Astrocyte (in vitro differentiated cells and primary cell): Measurements from ENCODE around the gene LRMDA. TPM values are rescaled to one million over a fixed set of nuclear protein-coding genes. Genes with fewer than 3 reads are reported as not detected.

Source experiments
- DNase-seq: peaks from one replicate; pipeline ENCODE4 v3.0.0-alpha.2; 2010; ENCODE audit warnings: low read depth
- FAIRE-seq: peaks from 2 replicates; lab custom pipeline; 2011; peaks lifted over from hg19 to GRCh38; lab: Jason Lieb, UNC
- H2AFZ ChIP-seq: 2 replicates; pipeline ENCODE4 v1.6.0; 2012; ENCODE audit warnings: low read depth, low read length, inconsistent platforms
- H3K27ac ChIP-seq: 2 replicates; pipeline ENCODE4 v1.5.1; 2011; ENCODE audit warnings: low read depth, low read length, inconsistent platforms
- H3K27me3 ChIP-seq: 2 replicates; pipeline ENCODE4 v1.6.0; 2011; ENCODE audit warnings: low read length, inconsistent platforms; ENCODE audit not compliant: insufficient read depth
- H3K36me3 ChIP-seq: 2 replicates; pipeline ENCODE4 v1.5.1; 2011; ENCODE audit warnings: low read length, inconsistent platforms; ENCODE audit not compliant: insufficient read depth
- H3K4me1 ChIP-seq: 2 replicates; pipeline ENCODE4 v1.5.1; 2011; ENCODE audit warnings: low read length, inconsistent platforms; ENCODE audit not compliant: insufficient read depth
- H3K4me2 ChIP-seq: 2 replicates; pipeline ENCODE4 v1.6.0; 2012; ENCODE audit warnings: low read length, inconsistent platforms
- H3K4me3 ChIP-seq: 2 replicates; pipeline ENCODE4 v1.5.1; 2011; ENCODE audit warnings: low read depth, mild to moderate bottlenecking, low read length, inconsistent platforms; ENCODE audit not compliant: insufficient read depth
- H3K79me2 ChIP-seq: 2 replicates; pipeline ENCODE4 v1.6.0; 2012; ENCODE audit warnings: mild to moderate bottlenecking, low read length, inconsistent platforms; ENCODE audit not compliant: insufficient read depth
- H3K9ac ChIP-seq: 2 replicates; pipeline ENCODE4 v1.6.0; 2012; ENCODE audit warnings: mild to moderate bottlenecking, low read length, inconsistent platforms
- H3K9me3 ChIP-seq: 2 replicates; pipeline ENCODE4 v1.5.1; 2012; ENCODE audit warnings: low read depth, mild to moderate bottlenecking, low read length, inconsistent platforms; ENCODE audit not compliant: insufficient read depth
- H4K20me1 ChIP-seq: 2 replicates; pipeline ENCODE4 v1.6.0; 2012; ENCODE audit warnings: low read length, inconsistent platforms; ENCODE audit not compliant: insufficient read depth
- H3K27ac Mint-ChIP-seq: one replicate; pipeline ENCODE4 v1.8.0; 2021; ENCODE audit warnings: mild to moderate bottlenecking, mixed read lengths; ENCODE audit not compliant: unreplicated experiment
- H3K27me3 Mint-ChIP-seq: one replicate; pipeline ENCODE4 v1.8.0; 2021; ENCODE audit warnings: low read depth, mixed read lengths; ENCODE audit not compliant: unreplicated experiment
- H3K36me3 Mint-ChIP-seq: one replicate; pipeline ENCODE4 v1.8.0; 2021; ENCODE audit warnings: low read depth, mixed read lengths; ENCODE audit not compliant: unreplicated experiment
- H3K4me1 Mint-ChIP-seq: one replicate; pipeline ENCODE4 v1.8.0; 2021; ENCODE audit warnings: low read depth, mixed read lengths; ENCODE audit not compliant: unreplicated experiment
- H3K4me3 Mint-ChIP-seq: one replicate; pipeline ENCODE4 v1.8.0; 2021; ENCODE audit warnings: mild to moderate bottlenecking, moderate library complexity, mixed read lengths; ENCODE audit not compliant: unreplicated experiment
- H3K9me3 Mint-ChIP-seq: one replicate; pipeline ENCODE4 v1.8.0; 2021; ENCODE audit warnings: mild to moderate bottlenecking, mixed read lengths; ENCODE audit not compliant: unreplicated experiment
- EZH2 ChIP-seq: IDR thresholded peaks from 2 replicates; pipeline ENCODE4 v1.6.1; 2012; ENCODE audit warnings: mild to moderate bottlenecking, low read length, inconsistent platforms; ENCODE audit not compliant: insufficient read depth
- total RNA-seq: library from RNA; stranded (reverse); gene quantifications from 2 replicates; pipeline ENCODE4 v1.2.1, GENCODE V29; 2021
- TF ChIP-seq, protein P1 (sequence below): IDR thresholded peaks from 2 replicates; pipeline ENCODE4 v1.5.1; 2011; ENCODE audit warnings: low read depth, mild to moderate bottlenecking, inconsistent platforms, low read length, moderate library complexity; ENCODE audit not compliant: insufficient read depth

The LRMDA gene
- total RNA-seq, 1 donor from 2014 or later: 2.7 TPM

DNA sequence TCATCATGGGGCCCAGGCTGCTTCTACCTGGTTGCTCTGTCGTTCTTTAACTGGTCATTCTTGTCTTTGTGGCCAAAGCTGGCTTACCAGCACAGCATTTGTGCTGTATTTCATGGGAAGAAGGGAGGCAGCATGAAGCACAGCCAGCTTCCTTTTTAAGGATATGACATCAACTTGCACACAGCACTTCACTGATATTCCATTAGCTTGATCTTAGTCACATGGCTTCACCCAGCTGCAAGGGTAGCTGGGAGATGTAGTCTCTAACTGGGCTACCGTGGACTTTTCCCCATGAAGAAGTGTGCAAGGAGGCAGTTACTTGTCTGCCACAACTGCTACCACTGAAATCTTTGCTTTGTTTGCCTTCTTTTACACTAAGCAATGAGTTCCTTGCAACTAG lies 525.2 kb downstream of the LRMDA start:
- Histone ChIP-seq H3K4me2 (no peak overlapping the region), H3K27me3 (peaks cover 2% of the 10 kb centered on the region), H3K79me2 (no peaks in the 10 kb centered on the region), H3K9me3 (no peaks in the 10 kb centered on the region), H3K4me1 (peaks cover 4% of the 10 kb centered on the region), H3K4me3 (no peak overlapping the region), H3K27ac (no peak overlapping the region), H4K20me1 (no peaks in the 10 kb centered on the region), H3K9ac (no peak overlapping the region), H2AFZ (peak overlapping the region; percentile 31), H3K36me3 (no peaks in the 10 kb centered on the region)
- FAIRE-seq (no peak), DNase-seq (peak; percentile 21)
- Mint-ChIP-seq H3K9me3 (peaks cover 2% of the 10 kb centered on the region), H3K4me1 (peaks cover 13% of the 10 kb centered on the region), H3K4me3 (peak overlapping the region; percentile 40), H3K27ac (peak overlapping the region; percentile 62), H3K27me3 (no peaks in the 10 kb centered on the region), H3K36me3 (no peaks in the 10 kb centered on the region)
- TF ChIP-seq EZH2: no peak
- TF ChIP-seq, protein P1, sequence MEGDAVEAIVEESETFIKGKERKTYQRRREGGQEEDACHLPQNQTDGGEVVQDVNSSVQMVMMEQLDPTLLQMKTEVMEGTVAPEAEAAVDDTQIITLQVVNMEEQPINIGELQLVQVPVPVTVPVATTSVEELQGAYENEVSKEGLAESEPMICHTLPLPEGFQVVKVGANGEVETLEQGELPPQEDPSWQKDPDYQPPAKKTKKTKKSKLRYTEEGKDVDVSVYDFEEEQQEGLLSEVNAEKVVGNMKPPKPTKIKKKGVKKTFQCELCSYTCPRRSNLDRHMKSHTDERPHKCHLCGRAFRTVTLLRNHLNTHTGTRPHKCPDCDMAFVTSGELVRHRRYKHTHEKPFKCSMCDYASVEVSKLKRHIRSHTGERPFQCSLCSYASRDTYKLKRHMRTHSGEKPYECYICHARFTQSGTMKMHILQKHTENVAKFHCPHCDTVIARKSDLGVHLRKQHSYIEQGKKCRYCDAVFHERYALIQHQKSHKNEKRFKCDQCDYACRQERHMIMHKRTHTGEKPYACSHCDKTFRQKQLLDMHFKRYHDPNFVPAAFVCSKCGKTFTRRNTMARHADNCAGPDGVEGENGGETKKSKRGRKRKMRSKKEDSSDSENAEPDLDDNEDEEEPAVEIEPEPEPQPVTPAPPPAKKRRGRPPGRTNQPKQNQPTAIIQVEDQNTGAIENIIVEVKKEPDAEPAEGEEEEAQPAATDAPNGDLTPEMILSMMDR: no peak

DNA sequence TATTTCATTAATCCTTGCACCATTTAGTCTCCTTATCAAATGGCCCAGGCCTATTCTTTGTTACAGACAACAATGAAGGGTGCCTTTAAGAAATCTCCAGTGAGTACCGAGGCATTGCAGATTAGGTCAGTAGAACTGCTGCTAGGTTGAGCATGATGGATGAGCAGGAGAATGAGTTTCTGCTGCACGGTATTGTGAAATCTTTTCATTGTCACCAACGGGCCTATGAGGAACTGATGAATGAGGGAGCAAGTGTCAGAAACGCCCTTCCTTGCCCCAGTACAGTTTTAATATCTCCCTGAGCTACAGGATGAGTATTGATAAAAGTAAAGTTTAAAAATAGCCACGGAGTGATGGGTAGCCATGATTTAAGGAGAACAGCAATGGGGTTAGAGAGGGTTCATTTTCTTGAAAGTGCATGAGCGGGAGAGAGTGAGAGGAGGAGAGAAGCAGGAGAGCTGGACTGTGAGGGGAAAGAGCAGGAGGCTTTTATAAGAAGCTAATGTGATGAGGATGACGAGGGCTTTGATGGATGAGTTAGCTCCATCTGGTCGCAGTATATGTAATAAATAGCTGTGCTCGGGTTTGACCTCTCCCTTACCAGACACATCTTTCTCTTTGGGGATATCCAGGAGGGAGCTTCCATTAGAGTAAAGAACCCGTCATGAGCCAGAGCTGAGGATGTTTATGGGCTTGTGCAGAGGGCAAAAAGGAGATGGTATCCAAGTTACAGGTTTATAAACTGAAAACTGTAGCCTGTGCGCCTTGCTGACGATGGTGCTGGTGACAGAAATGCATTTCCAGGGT lies 526.1 kb downstream of the LRMDA start:
- Histone ChIP-seq H3K4me2 (no peak overlapping the region), H3K79me2 (no peaks in the 10 kb centered on the region), H3K27ac (no peak overlapping the region), H3K9me3 (no peaks in the 10 kb centered on the region), H4K20me1 (no peaks in the 10 kb centered on the region), H2AFZ (no peak overlapping the region), H3K4me3 (no peak overlapping the region), H3K4me1 (peaks cover 4% of the 10 kb centered on the region), H3K27me3 (peaks cover 2% of the 10 kb centered on the region), H3K9ac (no peak overlapping the region), H3K36me3 (no peaks in the 10 kb centered on the region)
- Mint-ChIP-seq H3K4me3 (no peak overlapping the region), H3K9me3 (peaks cover 2% of the 10 kb centered on the region), H3K4me1 (peaks cover 13% of the 10 kb centered on the region), H3K36me3 (no peaks in the 10 kb centered on the region), H3K27me3 (peaks cover 2% of the 10 kb centered on the region), H3K27ac (no peak overlapping the region)
- FAIRE-seq: no peak
- peak; percentile 25 for DNase-seq
- TF ChIP-seq, protein P1: no peak
- TF ChIP-seq EZH2: no peak

GRCh38 chr10:75959209-75959608 lies 527.8 kb downstream of the LRMDA start:
- DNase-seq (peak; percentile 93), FAIRE-seq (peak; percentile 70)
- TF ChIP-seq, protein P1: no peak
- no peak for TF ChIP-seq EZH2
- peaks cover 4% of the 10 kb centered on the region for H3K4me1 ChIP-seq
- H3K4me3 Mint-ChIP-seq: no peak overlapping the region
- peak overlapping the region; percentile 63 for H3K27ac Mint-ChIP-seq
- H3K36me3 ChIP-seq: no peaks in the 10 kb centered on the region
- H3K9ac ChIP-seq: no peak overlapping the region
- peaks cover 2% of the 10 kb centered on the region for H3K27me3 Mint-ChIP-seq
- H3K9me3 Mint-ChIP-seq: peaks cover 2% of the 10 kb centered on the region
- no peaks in the 10 kb centered on the region for H3K79me2 ChIP-seq
- H3K9me3 ChIP-seq: no peaks in the 10 kb centered on the region
- H3K36me3 Mint-ChIP-seq: no peaks in the 10 kb centered on the region
- no peak overlapping the region for H3K27ac ChIP-seq
- H3K27me3 ChIP-seq: peaks cover 2% of the 10 kb centered on the region
- no peaks in the 10 kb centered on the region for H4K20me1 ChIP-seq
- peak overlapping the region; percentile 2 for H3K4me2 ChIP-seq
- H2AFZ ChIP-seq: no peak overlapping the region
- H3K4me3 ChIP-seq: no peak overlapping the region
- H3K4me1 Mint-ChIP-seq: peaks cover 13% of the 10 kb centered on the region
